Psoas muscle (tissue), 8 donors: ENCODE data around the gene R3HDM4. TPM values are rescaled to one million over a fixed set of nuclear protein-coding genes. Genes with fewer than 3 reads are reported as not detected.

Experiments used
- ATAC-seq, 4 donors: fragments of 200-7000 bp; cut with Tn5 transposase; one replicate each; pipeline ENCODE4 v1.9.1; 2020; ENCODE audit warnings: moderate library complexity in 3 of 4, mild to moderate bottlenecking in 2 of 4
- DNase-seq, 2 donors: peaks; one replicate each; pipeline ENCODE4 v3.0.0-alpha.2; 2020
- H3K27ac ChIP-seq: fragments of 200-600 bp; one replicate; pipeline ENCODE4 v1.8.0; 2022
- H3K27me3 ChIP-seq, 3 donors: fragments of 200-600 bp in 1 of 3; one replicate each; pipeline versions ENCODE4 v1.6.1 to v1.8.0; 2013 to 2022; ENCODE audit warnings: low read length in 2 of 3, mild to moderate bottlenecking in 2 of 3, moderate library complexity in 1 of 3; ENCODE audit not compliant: insufficient read depth in 3 of 3
- H3K36me3 ChIP-seq, 2 donors: fragments of 200-600 bp in 1 of 2; one replicate each; pipeline versions ENCODE4 v1.6.1 to v1.8.0; 2013 to 2022; ENCODE audit warnings: low read depth in 1 of 2, mild to moderate bottlenecking in 1 of 2, moderate library complexity in 1 of 2; ENCODE audit not compliant: insufficient read depth in 1 of 2
- H3K4me1 ChIP-seq: fragments of 200-600 bp; one replicate; pipeline ENCODE4 v1.8.0; 2022
- H3K4me3 ChIP-seq: fragments of 200-600 bp; one replicate; pipeline ENCODE4 v1.8.0; 2022; ENCODE audit warnings: mild to moderate bottlenecking
- H3K9me3 ChIP-seq: fragments of 200-600 bp; one replicate; pipeline ENCODE4 v1.8.0; 2022
- WGBS, 3 donors: extraction: QIAGEN DNeasy Blood & Tissue Kit; methylation state at CpG; one replicate each; pipeline versions ENCODE4 v1.1.6 to v1.1.7; 2013; 5-methylcytosine and 5-hydroxymethylcytosine counted together
- intact Hi-C, 2 donors: fragments of 100-400 bp; cut with DNase I; formaldehyde crosslinking; loops; one replicate each; pipeline versions ENCODE4 v1.11.0 to v1.14.2; 2022
- polyA plus RNA-seq, 3 donors: library from polyadenylated mRNA; stranded (reverse); fragments of 200-250 nt; gene quantifications; one replicate each; pipeline ENCODE4 v1.2.3, GENCODE V29; 2013
- total RNA-seq, 4 donors: library from RNA; stranded (reverse); fragmentation: NEBNext Ultra II Directional in 2 of 4; extraction: Animal tissue kit (Norgen Biotek cat#: 25700) in 2 of 4; gene quantifications; one replicate each; pipeline versions ENCODE4 v1.2.1 to v1.2.4, GENCODE V29; 2021 to 2023
- TF ChIP-seq, protein P1 (sequence below): fragments of 200-600 bp; IDR thresholded peaks from one replicate; pipeline ENCODE4 v1.8.0; 2022; ENCODE audit warnings: antibody characterized with exemption
- donor health status: healthy with polysubstance abuse.
- donor health status: DM: no; HTN: no; CAD: no; lungs with moderate emphysema.
- donor health status: Bipolar disorder and iron deficiency.
- donor health status: healthy.
- donor health status: DM: yes; HTN: yes; CAD: no.
- donor health status: DM: no; HTN: no; CAD: no.
- donor health status: DM: no; HTN: no; CAD: no.
- donor health status: DM: yes; HTN: yes; CAD: no.

Gene R3HDM4
- total and polyA plus RNA-seq, 7 donors, result 17.8 to 92.0 (median 51.0) TPM

DNA sequence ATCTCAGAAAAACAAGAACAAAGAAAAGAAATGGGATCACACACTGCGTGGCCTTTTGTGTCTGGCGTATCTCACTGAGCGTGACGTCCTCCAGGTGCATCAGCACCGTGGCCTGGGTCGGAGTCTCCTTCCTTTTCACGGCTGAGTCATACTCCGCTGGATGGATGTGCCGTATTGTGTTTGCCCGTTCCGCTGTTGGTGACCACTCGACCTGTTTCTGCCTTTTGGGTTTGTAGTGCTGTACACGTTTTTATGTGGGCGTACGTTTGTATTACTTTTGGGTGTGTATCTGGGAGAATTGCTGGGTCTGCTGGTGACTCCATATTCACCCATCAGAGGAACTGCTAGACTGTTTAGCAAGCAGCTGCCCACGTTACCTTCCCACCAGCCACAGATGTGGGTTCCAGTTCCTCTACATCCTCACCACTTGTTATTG lies 24.3 kb upstream of the R3HDM4 start:
- intact Hi-C loops, result no loop called here
- Histone ChIP-seq H3K27ac (no peak overlapping the region), H3K27me3 (peaks cover 0 to 1% (median 0%) of the 10 kb centered on the region in 3 donors), H3K9me3 (no peaks in the 10 kb centered on the region), H3K4me3 (no peak overlapping the region), H3K4me1 (peaks cover 37% of the 10 kb centered on the region), H3K36me3 (no peaks in the 10 kb centered on the region)
- ATAC-seq (no peak), DNase-seq (no peak)
- TF ChIP-seq, protein P1, sequence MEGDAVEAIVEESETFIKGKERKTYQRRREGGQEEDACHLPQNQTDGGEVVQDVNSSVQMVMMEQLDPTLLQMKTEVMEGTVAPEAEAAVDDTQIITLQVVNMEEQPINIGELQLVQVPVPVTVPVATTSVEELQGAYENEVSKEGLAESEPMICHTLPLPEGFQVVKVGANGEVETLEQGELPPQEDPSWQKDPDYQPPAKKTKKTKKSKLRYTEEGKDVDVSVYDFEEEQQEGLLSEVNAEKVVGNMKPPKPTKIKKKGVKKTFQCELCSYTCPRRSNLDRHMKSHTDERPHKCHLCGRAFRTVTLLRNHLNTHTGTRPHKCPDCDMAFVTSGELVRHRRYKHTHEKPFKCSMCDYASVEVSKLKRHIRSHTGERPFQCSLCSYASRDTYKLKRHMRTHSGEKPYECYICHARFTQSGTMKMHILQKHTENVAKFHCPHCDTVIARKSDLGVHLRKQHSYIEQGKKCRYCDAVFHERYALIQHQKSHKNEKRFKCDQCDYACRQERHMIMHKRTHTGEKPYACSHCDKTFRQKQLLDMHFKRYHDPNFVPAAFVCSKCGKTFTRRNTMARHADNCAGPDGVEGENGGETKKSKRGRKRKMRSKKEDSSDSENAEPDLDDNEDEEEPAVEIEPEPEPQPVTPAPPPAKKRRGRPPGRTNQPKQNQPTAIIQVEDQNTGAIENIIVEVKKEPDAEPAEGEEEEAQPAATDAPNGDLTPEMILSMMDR, result no peak
- WGBS, 3 donors, result 92 to 95% (median 94%) methylated on average over 16 of the region's 16 CpGs

DNA sequence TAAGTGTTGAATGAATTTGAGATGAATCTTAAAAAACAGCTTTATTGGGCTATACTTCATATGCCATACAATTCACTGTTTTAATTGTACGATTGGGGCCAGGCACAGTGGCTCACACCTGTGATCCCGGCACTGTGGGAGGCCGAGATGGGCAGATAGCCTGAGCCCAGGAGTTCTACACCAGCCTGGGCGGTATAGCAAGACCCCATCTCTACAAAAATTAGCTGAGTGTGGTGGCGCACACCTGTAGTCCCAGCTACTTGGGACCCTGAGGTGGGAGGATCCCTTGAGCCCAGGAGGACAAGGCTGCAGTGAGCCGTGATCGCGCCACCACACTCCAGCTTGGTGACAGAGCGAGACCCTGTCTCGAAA lies 23.1 kb upstream of the R3HDM4 start:
- Histone ChIP-seq H3K27me3 (no peaks in the 10 kb centered on the region), H3K4me1 (peaks cover 34% of the 10 kb centered on the region), H3K36me3 (no peaks in the 10 kb centered on the region), H3K9me3 (no peaks in the 10 kb centered on the region), H3K4me3 (no peak overlapping the region), H3K27ac (no peak overlapping the region)
- ATAC-seq, result no peak
- intact Hi-C loops, result no loop called here
- TF ChIP-seq, protein P1, result no peak
- whole genome bisulfite sequencing, 3 donors, result 95 to 98% (median 97%) methylated on average over 10 of the region's 10 CpGs
- no peak for DNase-seq

GRCh38 chr19:934865-935479 lies 22.0 kb upstream of the R3HDM4 start:
- intact Hi-C loops, result no loop called here
- no peaks in the 10 kb centered on the region for H3K36me3 ChIP-seq

GRCh38 chr19:934197-934840 lies 21.3 kb upstream of the R3HDM4 start:
- intact Hi-C loops, result no loop called here
- H3K27ac ChIP-seq, result peak overlapping the region; percentile 81
- H3K4me3 ChIP-seq, result peak overlapping the region; percentile 16
- no peaks in the 10 kb centered on the region for H3K36me3 ChIP-seq
- WGBS, 3 donors, result 53 to 65% (median 57%) methylated on average over 27 to 29 of the region's 29 CpGs
- DNase-seq, result no peak
- H3K4me1 ChIP-seq, result peaks cover 27% of the 10 kb centered on the region
- TF ChIP-seq, protein P1, result no peak
- no peaks in the 10 kb centered on the region for H3K27me3 ChIP-seq
- H3K9me3 ChIP-seq, result no peaks in the 10 kb centered on the region
- ATAC-seq, result peak; percentile 2 to 10 (median 4)

More at GRCh38 chr19:934865-935479, 22.0 kb upstream of the R3HDM4 start:
- Histone ChIP-seq H3K27me3 (no peaks in the 10 kb centered on the region), H3K27ac (peak overlapping the region; percentile 81), H3K4me3 (peak overlapping the region; percentile 16), H3K4me1 (peaks cover 27% of the 10 kb centered on the region), H3K9me3 (no peaks in the 10 kb centered on the region)
- ATAC-seq (peak; percentile 96 to 98 (median 98)), DNase-seq (peak; percentile 89 to 95)
- 6 to 8% (median 8%) methylated on average over 29 to 31 of the region's 31 CpGs for WGBS, 3 donors
- TF ChIP-seq, protein P1, result no peak
